Neural cell (in vitro differentiated cells): ENCODE results near the gene SLC35E4. TPM values are rescaled to one million over a fixed set of nuclear protein-coding genes. Genes with fewer than 3 reads are reported as not detected.
"Not testable (repeated sequence)": the region's sequence is repeated elsewhere in the genome, so short reads cannot be mapped to it uniquely, and the experiment has no call there.

Experiments used
- H2AFZ ChIP-seq: fragments of 200-600, 300-800 bp; sonication (generic), shearing (Covaris generic); 2 replicates; pipeline ENCODE4 v1.6.0; 2014; ENCODE audit warnings: low read depth, mild to moderate bottlenecking, antibody characterized with exemption, low read length, moderate library complexity
- H3F3A ChIP-seq: fragments of 200-600 bp; shearing (Covaris generic); 2 replicates; pipeline ENCODE4 v1.6.1; 2016; ENCODE audit warnings: mild to moderate bottlenecking, moderate library complexity, mixed read lengths, antibody characterized with exemption, low read length; ENCODE audit not compliant: insufficient read depth, poor library complexity, severe bottlenecking
- H3K27ac ChIP-seq: fragments of 200-600, 300-800 bp; sonication (generic), shearing (Covaris generic); 2 replicates; pipeline ENCODE4 v1.5.1; 2014; ENCODE audit warnings: mild to moderate bottlenecking, low read length, moderate library complexity
- H3K27me3 ChIP-seq: fragments of 300-800, 200-600 bp; sonication (generic), shearing (Covaris generic); 2 replicates; pipeline ENCODE4 v1.6.0; 2014; ENCODE audit warnings: mild to moderate bottlenecking, low read depth, low read length, moderate library complexity; ENCODE audit not compliant: insufficient read depth
- H3K36me3 ChIP-seq: fragments of 300-800, 200-600 bp; sonication (generic), shearing (Covaris generic); 2 replicates; pipeline ENCODE4 v1.5.1; 2014; ENCODE audit warnings: mild to moderate bottlenecking, antibody characterized with exemption, low read length, moderate library complexity; ENCODE audit not compliant: insufficient read depth
- H3K4me2 ChIP-seq: fragments of 300-800, 200-600 bp; sonication (generic), shearing (Covaris generic); 2 replicates; pipeline ENCODE4 v1.6.0; 2014; ENCODE audit warnings: mild to moderate bottlenecking, low read length
- H3K4me3 ChIP-seq: fragments of 300-800, 200-600 bp; sonication (generic), shearing (Covaris generic); 2 replicates; pipeline ENCODE4 v1.5.1; 2014; ENCODE audit warnings: mild to moderate bottlenecking, low read length, moderate library complexity
- H3K79me2 ChIP-seq: fragments of 200-600 bp; shearing (Covaris generic); replicated peaks from 2 replicates; pipeline ENCODE4 v1.6.0; 2014; ENCODE audit warnings: mild to moderate bottlenecking, low read length, moderate library complexity; ENCODE audit not compliant: insufficient read depth
- H3K9ac ChIP-seq: fragments of 300-800, 200-600 bp; sonication (generic), shearing (Covaris generic); 2 replicates; pipeline ENCODE4 v1.6.1; 2016; ENCODE audit warnings: mild to moderate bottlenecking, low read length, mixed read lengths
- H3K9me2 ChIP-seq: fragments of 200-600 bp; shearing (Covaris generic); 2 replicates; pipeline ENCODE4 v1.6.1; 2016; ENCODE audit warnings: mild to moderate bottlenecking, low read length, mixed read lengths; ENCODE audit not compliant: insufficient read depth
- H3K9me3 ChIP-seq: fragments of 200-600, 300-800 bp; sonication (generic), shearing (Covaris generic); 2 replicates; pipeline ENCODE4 v1.6.1; 2016; ENCODE audit warnings: mild to moderate bottlenecking, mixed run types, low read length, moderate library complexity, mixed read lengths
- H4K20me1 ChIP-seq: fragments of 200-600 bp; shearing (Covaris generic); 2 replicates; pipeline ENCODE4 v1.6.1; 2016; ENCODE audit warnings: mild to moderate bottlenecking, mixed run types; ENCODE audit not compliant: insufficient read depth
- EP300 ChIP-seq: fragments of 450-650 bp; conservative IDR thresholded peaks from 2 replicates; pipeline ENCODE4 v1.6.1; 2014; ENCODE audit warnings: antibody characterized with exemption, mild to moderate bottlenecking, moderate library complexity; ENCODE audit not compliant: poor library complexity, severe bottlenecking
- EZH2 ChIP-seq: fragments of 200-600, 300-800 bp; shearing (Covaris generic), sonication (generic); IDR thresholded peaks from 2 replicates; pipeline ENCODE4 v1.6.1; 2014; ENCODE audit warnings: antibody characterized with exemption, low read length, borderline replicate concordance, mild to moderate bottlenecking; ENCODE audit not compliant: insufficient read depth, poor library complexity, severe bottlenecking
- MXI1 ChIP-seq: fragments of 450-650 bp; conservative IDR thresholded peaks from 2 replicates; pipeline ENCODE4 v1.6.1; 2014; ENCODE audit warnings: antibody characterized with exemption, mild to moderate bottlenecking; ENCODE audit not compliant: poor library complexity, severe bottlenecking
- POLR2AphosphoS5 ChIP-seq: IDR thresholded peaks from 2 replicates; pipeline ENCODE4 v1.6.1; 2012
- RAD21 ChIP-seq: fragments of 450-650 bp; conservative IDR thresholded peaks from 2 replicates; pipeline ENCODE4 v1.6.1; 2014; ENCODE audit warnings: antibody characterized with exemption, mild to moderate bottlenecking, moderate library complexity
- REST ChIP-seq: IDR thresholded peaks from 2 replicates; pipeline ENCODE4 v1.6.1; 2012; ENCODE audit warnings: borderline replicate concordance
- SMC3 ChIP-seq: fragments of 450-650 bp; conservative IDR thresholded peaks from 2 replicates; pipeline ENCODE4 v1.6.1; 2014; ENCODE audit warnings: antibody characterized with exemption, mild to moderate bottlenecking, moderate library complexity; ENCODE audit not compliant: poor library complexity
- TAF1 ChIP-seq: IDR thresholded peaks from 2 replicates; pipeline ENCODE4 v1.6.1; 2012; ENCODE audit warnings: low read depth
- polyA plus RNA-seq: library from polyadenylated mRNA; depleted of rRNA; stranded (reverse); fragments of >200 nt; gene quantifications from 2 replicates; pipeline ENCODE4 v1.2.3, GENCODE V29; 2014
- TF ChIP-seq, protein P1 (sequence below): fragments of 450-650 bp; IDR thresholded peaks from 2 replicates; pipeline ENCODE4 v1.5.1; 2014; ENCODE audit warnings: antibody characterized with exemption, mild to moderate bottlenecking, moderate library complexity; ENCODE audit not compliant: poor library complexity, severe bottlenecking

Gene SLC35E4
- polyA plus RNA-seq, 1 donor from 2014 or later = 5.5 TPM

DNA sequence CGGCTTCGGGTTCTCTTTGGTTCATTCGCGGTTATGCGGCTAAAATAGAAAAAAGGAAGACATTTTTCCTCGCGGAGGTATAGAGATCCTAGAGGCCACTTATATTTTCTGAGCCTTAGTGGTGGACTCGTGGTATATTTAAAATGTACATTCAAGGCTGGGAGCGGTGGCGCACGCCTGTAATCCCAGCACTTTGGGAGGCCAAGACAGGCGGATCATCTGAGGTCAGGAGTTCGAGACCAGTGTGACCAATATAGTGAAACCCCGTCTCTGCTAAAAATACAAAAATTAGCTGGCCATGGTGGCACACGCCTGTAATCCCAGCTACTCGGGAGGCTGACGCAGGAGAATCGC is 43.2 kb upstream of the SLC35E4 start:
- H3K27ac ChIP-seq = peak overlapping the region; percentile 93
- H3K27me3 ChIP-seq, H3K36me3 ChIP-seq, H4K20me1 ChIP-seq, H2AFZ ChIP-seq, H3K9me2 ChIP-seq, H3K9me3 ChIP-seq, H3F3A ChIP-seq, H3K4me2 ChIP-seq: not testable (repeated sequence)
- peak overlapping the region; percentile 81 for H3K4me3 ChIP-seq
- peak overlapping the region; percentile 48 for H3K9ac ChIP-seq
- peak; percentile 30 for TF ChIP-seq EP300
- peaks cover 19% of the 10 kb centered on the region for H3K79me2 ChIP-seq

DNA sequence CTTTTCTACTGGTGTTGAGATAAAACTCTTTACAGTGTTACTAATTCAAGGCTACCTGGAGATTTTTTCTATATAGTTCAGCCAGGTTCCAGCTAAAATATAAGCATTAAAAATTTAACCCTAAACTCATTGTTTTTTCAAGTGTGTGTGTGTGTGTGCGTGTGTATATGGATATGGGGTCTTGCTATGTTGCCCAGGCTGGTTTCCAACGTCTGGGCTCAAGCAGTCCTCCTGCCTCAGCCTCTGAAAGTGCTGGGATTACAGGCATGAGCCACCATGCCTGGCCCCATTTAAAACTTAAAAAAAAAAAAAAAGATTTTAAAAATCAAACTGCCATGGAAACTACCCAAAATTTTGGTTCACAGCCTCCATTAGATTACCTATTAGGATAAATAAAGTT is 39.4 kb upstream of the SLC35E4 start:
- no peaks in the 10 kb centered on the region for H3K36me3 ChIP-seq
- no peak overlapping the region for H2AFZ ChIP-seq
- TF ChIP-seq POLR2AphosphoS5 (no peak), EZH2 (no peak), MXI1 (no peak), SMC3 (no peak)
- H4K20me1 ChIP-seq = no peaks in the 10 kb centered on the region
- no peak overlapping the region for H3K4me3 ChIP-seq
- no peaks in the 10 kb centered on the region for H3K27me3 ChIP-seq
- no peaks in the 10 kb centered on the region for H3K9me2 ChIP-seq
- peaks cover 3% of the 10 kb centered on the region for H3K79me2 ChIP-seq
- no peaks in the 10 kb centered on the region for H3K9me3 ChIP-seq
- no peak overlapping the region for H3K4me2 ChIP-seq
- H3K9ac ChIP-seq = no peak overlapping the region
- H3F3A ChIP-seq = no peaks in the 10 kb centered on the region
- no peak overlapping the region for H3K27ac ChIP-seq

GRCh38 chr22:30596886-30597285 is 38.7 kb upstream of the SLC35E4 start:
- Histone ChIP-seq H3K79me2 (no peaks in the 10 kb centered on the region), H3F3A (no peaks in the 10 kb centered on the region), H3K9me2 (no peaks in the 10 kb centered on the region), H3K4me3 (no peak overlapping the region), H3K4me2 (no peak overlapping the region), H3K9ac (no peak overlapping the region), H4K20me1 (no peaks in the 10 kb centered on the region), H3K27me3 (no peaks in the 10 kb centered on the region), H3K9me3 (no peaks in the 10 kb centered on the region), H3K27ac (no peak overlapping the region), H2AFZ (no peak overlapping the region), H3K36me3 (no peaks in the 10 kb centered on the region)
- TF ChIP-seq RAD21 = no peak
- TF ChIP-seq, protein P1, sequence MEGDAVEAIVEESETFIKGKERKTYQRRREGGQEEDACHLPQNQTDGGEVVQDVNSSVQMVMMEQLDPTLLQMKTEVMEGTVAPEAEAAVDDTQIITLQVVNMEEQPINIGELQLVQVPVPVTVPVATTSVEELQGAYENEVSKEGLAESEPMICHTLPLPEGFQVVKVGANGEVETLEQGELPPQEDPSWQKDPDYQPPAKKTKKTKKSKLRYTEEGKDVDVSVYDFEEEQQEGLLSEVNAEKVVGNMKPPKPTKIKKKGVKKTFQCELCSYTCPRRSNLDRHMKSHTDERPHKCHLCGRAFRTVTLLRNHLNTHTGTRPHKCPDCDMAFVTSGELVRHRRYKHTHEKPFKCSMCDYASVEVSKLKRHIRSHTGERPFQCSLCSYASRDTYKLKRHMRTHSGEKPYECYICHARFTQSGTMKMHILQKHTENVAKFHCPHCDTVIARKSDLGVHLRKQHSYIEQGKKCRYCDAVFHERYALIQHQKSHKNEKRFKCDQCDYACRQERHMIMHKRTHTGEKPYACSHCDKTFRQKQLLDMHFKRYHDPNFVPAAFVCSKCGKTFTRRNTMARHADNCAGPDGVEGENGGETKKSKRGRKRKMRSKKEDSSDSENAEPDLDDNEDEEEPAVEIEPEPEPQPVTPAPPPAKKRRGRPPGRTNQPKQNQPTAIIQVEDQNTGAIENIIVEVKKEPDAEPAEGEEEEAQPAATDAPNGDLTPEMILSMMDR = no peak

DNA sequence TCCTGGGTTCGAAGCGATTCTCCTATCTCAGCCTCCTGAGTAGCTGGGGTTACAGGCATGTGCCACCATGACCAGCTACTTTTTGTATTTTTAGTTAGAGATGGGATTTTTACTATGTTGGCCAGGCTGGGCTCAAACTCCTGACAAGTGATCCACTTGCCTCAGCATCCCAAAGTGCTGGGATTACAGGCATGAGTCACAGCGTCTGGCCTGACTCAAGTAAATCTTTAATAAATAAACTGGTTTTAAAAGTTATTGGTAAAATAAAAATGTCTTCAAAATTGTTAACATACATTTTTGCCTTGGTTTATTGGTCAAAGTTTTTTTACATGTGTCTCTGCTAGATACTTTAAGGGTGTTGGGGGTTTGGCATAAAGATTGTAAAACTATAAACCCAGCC is 36.6 kb upstream of the SLC35E4 start:
- H3K9me3 ChIP-seq = no peaks in the 10 kb centered on the region
- no peak for TF ChIP-seq MXI1
- TF ChIP-seq, protein P1 = no peak
- TF ChIP-seq EZH2 = no peak
- TF ChIP-seq TAF1 = no peak
- TF ChIP-seq POLR2AphosphoS5 = no peak
- TF ChIP-seq RAD21 = no peak
- no peak for TF ChIP-seq REST
- no peak for TF ChIP-seq EP300
- no peaks in the 10 kb centered on the region for H3K79me2 ChIP-seq
- no peak overlapping the region for H3K4me3 ChIP-seq
- no peak overlapping the region for H3K4me2 ChIP-seq
- H2AFZ ChIP-seq = no peak overlapping the region
- H3K9me2 ChIP-seq = no peaks in the 10 kb centered on the region
- no peak overlapping the region for H3K9ac ChIP-seq
- no peaks in the 10 kb centered on the region for H4K20me1 ChIP-seq
- no peaks in the 10 kb centered on the region for H3K27me3 ChIP-seq
- H3K36me3 ChIP-seq = no peaks in the 10 kb centered on the region
- H3K27ac ChIP-seq = no peak overlapping the region
- no peaks in the 10 kb centered on the region for H3F3A ChIP-seq
